DND-41 (cell line): Measurements from ENCODE around the gene NR1D1.
A peak's percentile ranks its signal among the peaks of the same experiment; 100 is the strongest.

Source experiments
- ATAC-seq: fragments of 200-7000 bp; cut with Tn5 transposase; 3 replicates; pipeline ENCODE4 v1.9.1; 2021; ENCODE audit warnings: low read depth; ENCODE audit not compliant: insufficient read depth
- DNase-seq: peaks from one replicate; pipeline ENCODE4 v3.0.0-alpha.2; 2020
- H2AFZ ChIP-seq: 2 replicates; pipeline ENCODE4 v1.6.0; 2012; ENCODE audit warnings: low read depth, low read length
- H3K27ac ChIP-seq: 2 replicates; pipeline ENCODE4 v1.5.1; 2012; ENCODE audit warnings: low read length, inconsistent platforms
- H3K27me3 ChIP-seq: fragments of 200-600 bp; sonication (generic); 2 replicates; pipeline ENCODE4 v1.6.0; 2012; ENCODE audit warnings: low read length, mild to moderate bottlenecking, inconsistent platforms; ENCODE audit not compliant: insufficient read depth, poor library complexity
- H3K36me3 ChIP-seq: 2 replicates; pipeline ENCODE4 v1.5.1; 2012; ENCODE audit warnings: low read length, inconsistent platforms; ENCODE audit not compliant: insufficient read depth
- H3K4me1 ChIP-seq: 2 replicates; pipeline ENCODE4 v1.5.1; 2012; ENCODE audit warnings: mild to moderate bottlenecking, low read length; ENCODE audit not compliant: insufficient read depth
- H3K4me2 ChIP-seq: 2 replicates; pipeline ENCODE4 v1.6.0; 2012; ENCODE audit warnings: mild to moderate bottlenecking, moderate library complexity, low read length, inconsistent platforms; ENCODE audit not compliant: insufficient read depth
- H3K4me3 ChIP-seq, 2 experiments: fragments of 200-600 bp in 1 of 2; shearing (Covaris generic) in 1 of 2; 2 replicates each; pipeline ENCODE4 v1.5.1; 2012 to 2016; ENCODE audit warnings: inconsistent platforms in 2 of 2, low read length in 2 of 2, mild to moderate bottlenecking in 2 of 2, low read depth in 1 of 2, moderate library complexity in 1 of 2
- H3K79me2 ChIP-seq: 2 replicates; pipeline ENCODE4 v1.6.0; 2012; ENCODE audit warnings: low read length, inconsistent platforms; ENCODE audit not compliant: insufficient read depth
- H3K9ac ChIP-seq: 2 replicates; pipeline ENCODE4 v1.6.0; 2012; ENCODE audit warnings: low read depth, mild to moderate bottlenecking, inconsistent platforms, low read length, moderate library complexity
- H3K9me3 ChIP-seq: 2 replicates; pipeline ENCODE4 v1.5.1; 2012; ENCODE audit warnings: low read length, moderate library complexity, mild to moderate bottlenecking, inconsistent platforms; ENCODE audit not compliant: insufficient read depth, severe bottlenecking
- H4K20me1 ChIP-seq: 2 replicates; pipeline ENCODE4 v1.6.0; 2012; ENCODE audit warnings: low read length; ENCODE audit not compliant: insufficient read depth
- EZH2 ChIP-seq: IDR thresholded peaks from 3 replicates; pipeline ENCODE4 v1.6.1; 2012; ENCODE audit warnings: borderline replicate concordance, low read depth, mild to moderate bottlenecking, moderate library complexity, low read length, inconsistent platforms; ENCODE audit not compliant: severe bottlenecking
- TF ChIP-seq, protein P1 (sequence below): IDR thresholded peaks from 2 replicates; pipeline ENCODE4 v1.5.1; 2012; ENCODE audit warnings: borderline replicate concordance, low read length, moderate library complexity, mild to moderate bottlenecking; ENCODE audit not compliant: poor library complexity, severe bottlenecking; ENCODE audit errors: extremely low read depth

NR1D1 gene

DNA sequence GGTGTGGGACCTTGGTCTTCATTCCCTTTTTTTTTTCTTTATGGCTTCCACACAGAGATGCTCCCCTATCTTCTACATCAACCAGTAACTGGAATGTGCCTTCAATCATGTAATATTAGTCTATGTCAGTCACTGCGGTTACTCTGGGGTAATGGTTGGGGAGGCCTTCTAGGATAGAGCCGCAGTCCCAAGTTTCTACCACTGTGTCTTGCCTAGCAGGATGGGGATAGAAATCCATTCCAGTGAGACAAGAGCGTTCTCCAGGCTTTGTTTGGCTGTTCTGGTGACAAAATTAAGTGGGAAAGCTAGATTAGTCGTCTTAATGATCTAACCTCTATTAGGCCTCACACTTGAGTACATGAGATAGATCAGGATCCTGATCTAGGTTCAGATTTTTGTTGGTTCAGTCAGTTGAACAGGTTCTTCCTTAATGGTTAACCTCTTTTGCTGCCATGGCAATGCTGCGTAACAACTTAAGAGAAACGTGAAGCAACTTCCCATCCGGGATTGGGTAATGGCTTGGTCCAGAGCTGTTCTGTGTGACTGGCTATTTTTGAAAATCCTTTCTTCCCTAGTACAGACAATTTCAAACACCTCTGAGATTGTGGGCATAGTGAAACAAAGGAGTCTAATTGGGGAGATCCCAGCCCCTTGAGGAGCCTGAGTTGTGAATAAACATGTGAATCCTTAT lies 30.1 kb upstream of the NR1D1 start:
- Histone ChIP-seq H3K27ac (no peak overlapping the region), H3K27me3 (no peaks in the 10 kb centered on the region), H4K20me1 (peaks cover 10% of the 10 kb centered on the region; the same call in 1 of the 2 replicates), H3K9ac (no peak overlapping the region), H3K4me3 (no peak overlapping the region), H3K4me1 (peaks cover 8% of the 10 kb centered on the region; the same call in 1 of the 2 replicates), H3K4me2 (no peak overlapping the region), H2AFZ (no peak overlapping the region), H3K36me3 (peaks cover 97% of the 10 kb centered on the region), H3K9me3 (no peaks in the 10 kb centered on the region), H3K79me2 (peaks cover 43% of the 10 kb centered on the region)
- TF ChIP-seq, protein P1, sequence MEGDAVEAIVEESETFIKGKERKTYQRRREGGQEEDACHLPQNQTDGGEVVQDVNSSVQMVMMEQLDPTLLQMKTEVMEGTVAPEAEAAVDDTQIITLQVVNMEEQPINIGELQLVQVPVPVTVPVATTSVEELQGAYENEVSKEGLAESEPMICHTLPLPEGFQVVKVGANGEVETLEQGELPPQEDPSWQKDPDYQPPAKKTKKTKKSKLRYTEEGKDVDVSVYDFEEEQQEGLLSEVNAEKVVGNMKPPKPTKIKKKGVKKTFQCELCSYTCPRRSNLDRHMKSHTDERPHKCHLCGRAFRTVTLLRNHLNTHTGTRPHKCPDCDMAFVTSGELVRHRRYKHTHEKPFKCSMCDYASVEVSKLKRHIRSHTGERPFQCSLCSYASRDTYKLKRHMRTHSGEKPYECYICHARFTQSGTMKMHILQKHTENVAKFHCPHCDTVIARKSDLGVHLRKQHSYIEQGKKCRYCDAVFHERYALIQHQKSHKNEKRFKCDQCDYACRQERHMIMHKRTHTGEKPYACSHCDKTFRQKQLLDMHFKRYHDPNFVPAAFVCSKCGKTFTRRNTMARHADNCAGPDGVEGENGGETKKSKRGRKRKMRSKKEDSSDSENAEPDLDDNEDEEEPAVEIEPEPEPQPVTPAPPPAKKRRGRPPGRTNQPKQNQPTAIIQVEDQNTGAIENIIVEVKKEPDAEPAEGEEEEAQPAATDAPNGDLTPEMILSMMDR, result no peak
- TF ChIP-seq EZH2, result no peak
- ATAC-seq (no peak), DNase-seq (no peak)

DNA sequence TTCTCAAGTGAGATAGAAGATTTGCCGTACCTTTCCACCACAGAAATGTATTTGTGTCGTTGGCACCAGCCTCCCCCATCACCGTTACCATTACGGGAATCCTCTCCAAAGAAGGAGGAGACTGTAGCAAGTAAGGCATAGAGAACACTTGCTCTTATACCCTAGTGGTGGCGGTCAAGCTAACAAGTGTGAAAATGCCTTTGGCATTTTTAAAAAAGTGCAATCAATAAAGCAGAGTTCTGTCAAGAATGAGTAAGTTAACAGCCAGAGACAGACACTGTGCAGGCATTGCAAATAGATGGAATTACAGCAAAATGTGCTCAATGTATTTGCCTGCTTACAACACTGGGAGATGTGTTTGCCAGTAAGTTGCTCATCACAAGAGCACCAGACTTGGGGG lies 29.1 kb upstream of the NR1D1 start:
- H3K4me3 ChIP-seq, result no peak overlapping the region
- H3K27ac ChIP-seq, result no peak overlapping the region
- peaks cover 53% of the 10 kb centered on the region for H3K79me2 ChIP-seq
- H3K9ac ChIP-seq, result no peak overlapping the region
- peaks cover 95% of the 10 kb centered on the region for H3K36me3 ChIP-seq
- H3K27me3 ChIP-seq, result no peaks in the 10 kb centered on the region
- H3K4me1 ChIP-seq, result peaks cover 18% of the 10 kb centered on the region
- no peak overlapping the region for H2AFZ ChIP-seq
- TF ChIP-seq, protein P1, result no peak
- no peak for TF ChIP-seq EZH2
- DNase-seq, result no peak
- H3K9me3 ChIP-seq, result no peaks in the 10 kb centered on the region
- no peak overlapping the region for H3K4me2 ChIP-seq
- no peak for ATAC-seq
- peaks cover 18% of the 10 kb centered on the region for H4K20me1 ChIP-seq

DNA sequence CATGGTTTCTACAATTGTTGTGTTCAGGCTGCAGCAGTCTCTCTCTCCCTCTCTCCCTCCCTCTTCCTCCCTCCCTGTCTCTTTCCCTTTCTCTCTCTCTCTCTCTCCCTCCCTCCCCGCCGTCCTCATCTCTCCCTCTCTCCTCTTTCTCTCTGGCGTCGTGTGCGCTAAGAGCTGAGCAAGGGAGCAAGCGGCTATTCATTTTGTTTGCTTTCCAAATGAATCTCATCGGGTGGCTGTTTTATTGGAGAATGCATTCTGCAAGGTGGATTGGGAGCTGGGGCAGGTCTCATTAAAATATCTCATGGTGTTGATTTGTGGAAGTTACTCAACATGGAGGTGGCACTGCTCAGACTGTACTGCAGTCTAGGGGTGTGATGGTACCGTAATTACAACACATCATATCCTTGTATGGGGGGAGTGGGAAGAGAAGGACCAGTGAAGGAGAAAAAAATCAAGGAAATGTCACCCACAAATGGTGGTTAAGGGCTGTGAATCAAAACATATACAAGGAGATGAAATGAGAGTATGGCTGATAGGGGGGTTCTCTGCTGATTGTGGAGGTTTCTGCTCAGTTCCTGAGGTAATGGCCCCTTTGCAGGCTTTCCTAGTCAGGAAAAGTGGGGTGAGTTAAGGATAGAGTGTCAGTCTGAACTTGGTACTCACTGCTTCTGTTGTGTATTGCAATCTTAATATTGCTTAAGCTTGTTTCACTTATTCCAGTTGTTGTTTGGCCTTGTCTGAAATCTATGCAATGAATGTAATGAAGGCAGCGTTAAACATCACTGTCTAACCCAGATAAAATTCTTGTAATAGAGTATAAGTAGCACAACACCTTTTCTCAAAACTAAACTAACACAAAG lies 24.1 kb upstream of the NR1D1 start:
- Histone ChIP-seq H3K79me2 (peaks cover 77% of the 10 kb centered on the region), H3K9ac (peak overlapping the region; percentile 87), H3K27me3 (no peaks in the 10 kb centered on the region), H3K4me1 (peaks cover 42% of the 10 kb centered on the region), H4K20me1 (peaks cover 34% of the 10 kb centered on the region), H3K4me3 (peak overlapping the region; percentile 74 to 79; a peak in 3 of 4 replicates), H3K27ac (peak overlapping the region; percentile 75), H3K36me3 (peaks cover 53% of the 10 kb centered on the region), H3K4me2 (peak overlapping the region; percentile 78), H3K9me3 (no peaks in the 10 kb centered on the region), H2AFZ (no peak overlapping the region)
- peak; percentile 38 for DNase-seq
- ATAC-seq, result peak; percentile 12; the same call in 2 of the 3 replicates
- TF ChIP-seq, protein P1, result no peak
- no peak for TF ChIP-seq EZH2
